DND-41 (cell line): Measurements from ENCODE around the gene AQP2.

Experiments used
- EZH2 ChIP-seq: IDR thresholded peaks from 3 replicates; pipeline ENCODE4 v1.6.1; 2012; ENCODE audit warnings: borderline replicate concordance, low read depth, mild to moderate bottlenecking, moderate library complexity, low read length, inconsistent platforms; ENCODE audit not compliant: severe bottlenecking
- TF ChIP-seq, protein P1 (sequence below): IDR thresholded peaks from 2 replicates; pipeline ENCODE4 v1.5.1; 2012; ENCODE audit warnings: borderline replicate concordance, low read length, moderate library complexity, mild to moderate bottlenecking; ENCODE audit not compliant: poor library complexity, severe bottlenecking; ENCODE audit errors: extremely low read depth

DNA sequence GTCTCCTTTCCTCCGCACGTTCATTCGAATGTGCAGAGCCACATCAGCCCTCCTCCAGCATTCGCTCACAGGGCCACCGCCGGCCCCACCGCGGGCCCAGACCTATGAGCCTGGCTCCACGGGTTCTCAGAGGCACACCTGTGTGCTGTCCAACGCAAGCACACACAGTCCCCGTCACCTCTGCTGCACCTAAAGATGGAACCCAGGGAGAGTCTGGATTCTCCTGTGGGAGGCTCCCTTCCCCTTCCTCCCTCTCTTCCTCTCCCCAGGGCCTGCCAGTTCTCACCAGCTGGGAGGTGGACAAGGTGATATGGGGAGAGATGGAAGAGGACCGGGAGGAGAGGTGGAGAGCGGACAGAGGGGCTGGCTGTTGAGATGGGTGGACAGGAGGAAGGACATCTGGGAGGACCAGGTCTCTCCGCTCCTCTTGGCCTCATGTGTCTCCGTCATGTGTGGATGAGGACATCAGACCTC lies 17.3 kb downstream of the AQP2 start:
- TF ChIP-seq, protein P1, sequence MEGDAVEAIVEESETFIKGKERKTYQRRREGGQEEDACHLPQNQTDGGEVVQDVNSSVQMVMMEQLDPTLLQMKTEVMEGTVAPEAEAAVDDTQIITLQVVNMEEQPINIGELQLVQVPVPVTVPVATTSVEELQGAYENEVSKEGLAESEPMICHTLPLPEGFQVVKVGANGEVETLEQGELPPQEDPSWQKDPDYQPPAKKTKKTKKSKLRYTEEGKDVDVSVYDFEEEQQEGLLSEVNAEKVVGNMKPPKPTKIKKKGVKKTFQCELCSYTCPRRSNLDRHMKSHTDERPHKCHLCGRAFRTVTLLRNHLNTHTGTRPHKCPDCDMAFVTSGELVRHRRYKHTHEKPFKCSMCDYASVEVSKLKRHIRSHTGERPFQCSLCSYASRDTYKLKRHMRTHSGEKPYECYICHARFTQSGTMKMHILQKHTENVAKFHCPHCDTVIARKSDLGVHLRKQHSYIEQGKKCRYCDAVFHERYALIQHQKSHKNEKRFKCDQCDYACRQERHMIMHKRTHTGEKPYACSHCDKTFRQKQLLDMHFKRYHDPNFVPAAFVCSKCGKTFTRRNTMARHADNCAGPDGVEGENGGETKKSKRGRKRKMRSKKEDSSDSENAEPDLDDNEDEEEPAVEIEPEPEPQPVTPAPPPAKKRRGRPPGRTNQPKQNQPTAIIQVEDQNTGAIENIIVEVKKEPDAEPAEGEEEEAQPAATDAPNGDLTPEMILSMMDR = no peak
- TF ChIP-seq EZH2 = no peak
